GM12878 (cell line): ENCODE data around the gene FMNL2. TPM values are rescaled to one million over a fixed set of nuclear protein-coding genes. Genes with fewer than 3 reads are reported as not detected.

ENCODE experiments used
- ATAC-seq: fragments of 200-7000 bp; cut with Tn5 transposase; 3 replicates; pipeline ENCODE4 v1.9.1; 2020; ENCODE audit warnings: mild to moderate bottlenecking, moderate library complexity
- BruUV-seq: library from RNA; stranded (reverse); fragments of 400-500 nt; replicated peaks from 2 replicates; lab custom pipeline; 2021; lab: Mats Ljungman, UMichigan
- CTCF ChIA-PET: fragments of 300-600 bp; sonication (Branson Sonifier 250); formaldehyde crosslinking; extraction: SDS; loops from one replicate; lab custom pipeline; 2021; ENCODE audit warnings: inconsistent platforms; lab: Yijun Ruan, JAX
- POLR2A ChIA-PET: fragments of 350-600 bp; formaldehyde crosslinking; extraction: SDS; loops from one replicate; lab custom pipeline; 2021; ENCODE audit warnings: inconsistent platforms; lab: Charles Lee
- RAD21 ChIA-PET: fragments of 300-600 bp; sonication (Branson Sonifier 250); formaldehyde crosslinking; loops from one replicate; lab custom pipeline; 2023; ENCODE audit warnings: antibody characterized with exemption; ENCODE audit not compliant: unreplicated experiment; lab: Charles Lee
- SMC1A ChIA-PET: fragments of 300-600 bp; sonication (Branson Sonifier 250); formaldehyde crosslinking; loops from one replicate; lab custom pipeline; 2023; ENCODE audit not compliant: unreplicated experiment, uncharacterized antibody; lab: Charles Lee
- DNase-seq: peaks from one replicate; pipeline ENCODE4 v3.0.0-alpha.2; 2011; ENCODE audit warnings: low read depth, low spot score
- FAIRE-seq: peaks from 3 replicates; lab custom pipeline; 2011; peaks lifted over from hg19 to GRCh38; lab: Jason Lieb, UNC
- H2AFZ ChIP-seq: 2 replicates; pipeline ENCODE4 v1.6.0; 2011; ENCODE audit warnings: low read depth, low read length, control low read depth; ENCODE audit not compliant: control insufficient read depth
- H3K27ac ChIP-seq: 2 replicates; pipeline ENCODE4 v1.5.1; 2011; ENCODE audit warnings: control low read depth; ENCODE audit not compliant: control insufficient read depth, insufficient read depth
- H3K27me3 ChIP-seq, 2 experiments: replicated peaks in 1 of 2; 2 replicates each; pipeline versions ENCODE4 v1.6.0 to v1.6.1; 2011; ENCODE audit warnings: low read length in 1 of 2; ENCODE audit not compliant: control insufficient read depth in 2 of 2, insufficient read depth in 2 of 2
- H3K36me3 ChIP-seq, 2 experiments: 2 replicates each; pipeline ENCODE4 v1.5.1; 2011; ENCODE audit warnings: low read length in 1 of 2; ENCODE audit not compliant: control insufficient read depth in 2 of 2, insufficient read depth in 2 of 2
- H3K4me1 ChIP-seq: 2 replicates; pipeline ENCODE4 v1.6.1; 2011; ENCODE audit warnings: mild to moderate bottlenecking, low read length, moderate library complexity, mixed read lengths; ENCODE audit not compliant: control insufficient read depth, insufficient read depth
- H3K4me2 ChIP-seq: 2 replicates; pipeline ENCODE4 v1.6.0; 2011; ENCODE audit warnings: control low read depth; ENCODE audit not compliant: control insufficient read depth, insufficient read depth
- H3K4me3 ChIP-seq: fragments of 200-600 bp; sonication (generic); 2 replicates; pipeline ENCODE4 v1.5.1; 2016
- H3K79me2 ChIP-seq: 2 replicates; pipeline ENCODE4 v1.6.0; 2011; ENCODE audit warnings: low read length; ENCODE audit not compliant: control insufficient read depth, insufficient read depth
- H3K9ac ChIP-seq: 2 replicates; pipeline ENCODE4 v1.8.0; 2011; ENCODE audit warnings: low read length, control low read depth, mixed read lengths; ENCODE audit not compliant: control insufficient read depth, insufficient read depth
- H3K9me3 ChIP-seq: replicated peaks from 3 replicates; pipeline ENCODE4 v1.5.1; 2011; ENCODE audit warnings: mild to moderate bottlenecking, low read length; ENCODE audit not compliant: control insufficient read depth, insufficient read depth
- H4K20me1 ChIP-seq: 2 replicates; pipeline ENCODE4 v1.6.0; 2011; ENCODE audit not compliant: control insufficient read depth, insufficient read depth
- ATF2 ChIP-seq: IDR thresholded peaks from 2 replicates; pipeline ENCODE4 v1.6.1; 2012; ENCODE audit warnings: low read length, inconsistent platforms
- BCLAF1 ChIP-seq: fragments of 450-650 bp; IDR thresholded peaks from 2 replicates; pipeline ENCODE4 v1.6.1; 2017; ENCODE audit warnings: antibody characterized with exemption, mild to moderate bottlenecking, moderate library complexity
- CHD4 ChIP-seq: fragments of 200-600 bp; sonication (generic); IDR thresholded peaks from 2 replicates; pipeline ENCODE4 v1.6.1; 2016; ENCODE audit warnings: mild to moderate bottlenecking
- EP300 ChIP-seq, 2 experiments: fragments of 150-350 bp in 1 of 2; IDR thresholded peaks; 2 replicates each; pipeline ENCODE4 v1.6.1; 2011 to 2012; ENCODE audit warnings: low read depth in 2 of 2, low read length in 2 of 2, borderline replicate concordance in 1 of 2, improper control_type of control experiment in 1 of 2, inconsistent platforms in 1 of 2; ENCODE audit not compliant: control insufficient read depth in 1 of 2
- FOS ChIP-seq: IDR thresholded peaks from 3 replicates; pipeline ENCODE4 v1.6.1; 2011; ENCODE audit warnings: borderline replicate concordance; ENCODE audit not compliant: insufficient read length; ENCODE audit errors: extremely low read depth
- HDGF ChIP-seq: fragments of 450-650 bp; IDR thresholded peaks from 2 replicates; pipeline ENCODE4 v1.6.1; 2016; ENCODE audit warnings: antibody characterized with exemption
- IKZF2 ChIP-seq, 2 experiments: fragments of 450-650 bp; IDR thresholded peaks; 2 replicates each; pipeline ENCODE4 v1.6.1; 2017; ENCODE audit warnings: mild to moderate bottlenecking in 2 of 2, moderate library complexity in 2 of 2
- NFXL1 ChIP-seq: fragments of 450-650 bp; IDR thresholded peaks from 2 replicates; pipeline ENCODE4 v1.6.1; 2017; ENCODE audit warnings: antibody characterized with exemption, mild to moderate bottlenecking, borderline replicate concordance
- PAX8 ChIP-seq: fragments of 450-650 bp; IDR thresholded peaks from 2 replicates; pipeline ENCODE4 v1.6.1; 2017; ENCODE audit warnings: mild to moderate bottlenecking, moderate library complexity
- PBX3 ChIP-seq: IDR thresholded peaks from 2 replicates; pipeline ENCODE4 v1.6.1; 2011; ENCODE audit warnings: mild to moderate bottlenecking, low read depth, low read length, moderate library complexity; ENCODE audit not compliant: insufficient replicate concordance
- POU2F2 ChIP-seq: IDR thresholded peaks from 3 replicates; pipeline ENCODE4 v1.6.1; 2011; ENCODE audit warnings: low read depth, mild to moderate bottlenecking, low read length, borderline replicate concordance
- RELB ChIP-seq: fragments of 450-650 bp; IDR thresholded peaks from 2 replicates; pipeline ENCODE4 v1.6.1; 2017; ENCODE audit warnings: low read depth, mild to moderate bottlenecking, moderate library complexity
- RFX5 ChIP-seq: IDR thresholded peaks from 2 replicates; pipeline ENCODE4 v1.6.1; 2011; ENCODE audit warnings: low read depth, low read length, improper control_type of control experiment
- SP1 ChIP-seq: IDR thresholded peaks from one replicate; pipeline ENCODE4 v1.6.1; 2011; ENCODE audit warnings: low read depth, low read length
- SUPT20H ChIP-seq: IDR thresholded peaks from 2 replicates; pipeline ENCODE4 v1.6.1; 2011; ENCODE audit warnings: low read depth, mild to moderate bottlenecking, low read length, moderate library complexity, borderline replicate concordance; ENCODE audit not compliant: control insufficient read depth
- ZZZ3 ChIP-seq: IDR thresholded peaks from 2 replicates; pipeline ENCODE4 v1.6.1; 2011; ENCODE audit warnings: low read depth; ENCODE audit not compliant: control insufficient read depth, insufficient read length
- WGBS: methylation state at CpG from one replicate; pipeline ENCODE4 v1.1.6; 2016; ENCODE audit warnings: low lambda C conversion rate; ENCODE audit not compliant: insufficient replicate concordance, insufficient coverage; ENCODE audit errors: missing lambda C conversion rate; 5-methylcytosine and 5-hydroxymethylcytosine counted together
- in situ Hi-C: fragments of 300-500 bp; cut with MboI; formaldehyde crosslinking; loops from 9 replicates; pipeline ENCODE4 v1.14.3; 2018; ENCODE audit warnings: mixed read lengths
- intact Hi-C: fragments of 100-400 bp; cut with micrococcal nuclease; formaldehyde crosslinking; loops from one replicate; pipeline ENCODE4 v1.14.2; 2022; ENCODE audit not compliant: unreplicated experiment
- polyA plus RNA-seq, 11 experiments: library from polyadenylated mRNA; depleted of rRNA in 4 of 11; unstranded in 6 of 11; stranded (reverse) in 5 of 11; fragments of >200 nt; fragmentation: Nextera tagmentation in 4 of 11; fragmentation: Illumina TruSeq in 1 of 11; extraction: Ambion mirVana in 4 of 11; extraction: Trizol in 1 of 11; gene quantifications; 1 replicate in 1 of 11; 2 replicates in 10 of 11; pipeline versions ENCODE4 v1.2.1 to v1.2.3, GENCODE V29; 2011 to 2016; ENCODE audit warnings: inconsistent platforms in 2 of 11, missing spikeins in 2 of 11, low read depth in 1 of 11
- total RNA-seq, 4 experiments: library from RNA; depleted of rRNA in 3 of 4; stranded (reverse); fragments of >200 nt in 3 of 4; fragmentation: Illumina TruSeq in 1 of 4; extraction: Trizol in 1 of 4; gene quantifications; 2 replicates each; pipeline versions ENCODE4 v1.2.1 to v1.2.3, GENCODE V29; 2013 to 2021

The FMNL2 gene
- total and polyA plus RNA-seq, 10 of the 15 experiments (the other 5 are each of a cell fraction or from before 2014, with no cell fraction given): 0.13 to 9.9 (median 0.35) TPM

GRCh38 chr2:152676461-152676860 is 341.5 kb downstream of the FMNL2 start:
- ATAC-seq (no peak), DNase-seq (no peak), FAIRE-seq (no peak)
- TF ChIP-seq ZZZ3: no peak
- TF ChIP-seq SUPT20H: no peak
- no peak for TF ChIP-seq CHD4
- TF ChIP-seq PAX8: no peak
- no peak for TF ChIP-seq SP1
- TF ChIP-seq EP300 (IDR thresholded peaks at IDR 0.05; ENCODE audit: borderline replicate concordance in 1 of 2, control insufficient read depth in 1 of 2, low read depth in 2 of 2, low read length in 2 of 2): no peak
- TF ChIP-seq RELB: no peak
- TF ChIP-seq HDGF: no peak
- no peak for TF ChIP-seq NFXL1
- no peak for TF ChIP-seq RFX5
- TF ChIP-seq PBX3: no peak
- no peak for TF ChIP-seq FOS
- TF ChIP-seq ATF2: no peak
- no peak for TF ChIP-seq IKZF2 (IDR thresholded peaks at IDR 0.05)
- TF ChIP-seq POU2F2: no peak
- TF ChIP-seq BCLAF1: no peak
- intact Hi-C loops: no loop called here
- no TSS peak for BruUV-seq
- Histone ChIP-seq H3K79me2 (no peaks in the 10 kb centered on the region), H2AFZ (no peak overlapping the region), H3K27me3 (no peaks in the 10 kb centered on the region), H3K9ac (no peak overlapping the region), H3K4me2 (no peak overlapping the region), H4K20me1 (no peaks in the 10 kb centered on the region), H3K36me3 (peaks cover 5 to 36% of the 10 kb centered on the region in 2 experiments), H3K27ac (no peak overlapping the region), H3K4me3 (no peak overlapping the region), H3K4me1 (no peaks in the 10 kb centered on the region), H3K9me3 (no peaks in the 10 kb centered on the region)
- ChIA-PET CTCF (interaction anchor here (1.3 kb wide), 1 partner anchor 66 kb away, joined by 3 read pairs; no protein-coding TSS in a partner anchor), POLR2A (no interaction called here), SMC1A (interaction anchor here (1.3 kb wide), 1 partner anchor 10 kb away, joined by 3 read pairs; no protein-coding TSS in a partner anchor), RAD21 (interaction anchor here (0.7 kb wide), 1 partner anchor 67 kb away, joined by 3 read pairs; no protein-coding TSS in a partner anchor)
- in situ Hi-C loops: no loop called here
- 95% methylated on average over 3 of the region's 3 CpGs for WGBS
